ENCODE data around the gene PPP2R5A. TPM values are rescaled to one million over a fixed set of nuclear protein-coding genes. Genes with fewer than 3 reads are reported as not detected.
A peak's percentile ranks its signal among the peaks of the same experiment; 100 is the strongest.

Gene PPP2R5A
- total RNA-seq, 4 donors from 2014 or later, result 32.2 to 68.3 (median 51.8) TPM

- no peaks in the 10 kb centered on the region for H3K27me3 ChIP-seq
- intact Hi-C loops (cut with DNase I; ENCODE audit: low total_unique reads) (no loop called here), in situ Hi-C loops (cut with MboI; ENCODE audit: low pct_ligation_motif_present in 1 of 4, low pct_unique_long_range_greater_than_20kb in 1 of 4, low sequenced_read_pairs in 3 of 4) (no loop called here)
- H3K4me1 ChIP-seq, result peaks cover 0 to 4% (median 0%) of the 10 kb centered on the region in 4 donors
- DNase-seq, result peak; percentile 38
- TF ChIP-seq POLR2AphosphoS5 (IDR thresholded peaks at IDR 0.05), result no peak
- no peak for TF ChIP-seq POLR2A (IDR thresholded peaks at IDR 0.05)
- TF ChIP-seq, protein P1, sequence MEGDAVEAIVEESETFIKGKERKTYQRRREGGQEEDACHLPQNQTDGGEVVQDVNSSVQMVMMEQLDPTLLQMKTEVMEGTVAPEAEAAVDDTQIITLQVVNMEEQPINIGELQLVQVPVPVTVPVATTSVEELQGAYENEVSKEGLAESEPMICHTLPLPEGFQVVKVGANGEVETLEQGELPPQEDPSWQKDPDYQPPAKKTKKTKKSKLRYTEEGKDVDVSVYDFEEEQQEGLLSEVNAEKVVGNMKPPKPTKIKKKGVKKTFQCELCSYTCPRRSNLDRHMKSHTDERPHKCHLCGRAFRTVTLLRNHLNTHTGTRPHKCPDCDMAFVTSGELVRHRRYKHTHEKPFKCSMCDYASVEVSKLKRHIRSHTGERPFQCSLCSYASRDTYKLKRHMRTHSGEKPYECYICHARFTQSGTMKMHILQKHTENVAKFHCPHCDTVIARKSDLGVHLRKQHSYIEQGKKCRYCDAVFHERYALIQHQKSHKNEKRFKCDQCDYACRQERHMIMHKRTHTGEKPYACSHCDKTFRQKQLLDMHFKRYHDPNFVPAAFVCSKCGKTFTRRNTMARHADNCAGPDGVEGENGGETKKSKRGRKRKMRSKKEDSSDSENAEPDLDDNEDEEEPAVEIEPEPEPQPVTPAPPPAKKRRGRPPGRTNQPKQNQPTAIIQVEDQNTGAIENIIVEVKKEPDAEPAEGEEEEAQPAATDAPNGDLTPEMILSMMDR (IDR thresholded peaks at IDR 0.05), result no peak
- no peak for TF ChIP-seq EP300 (IDR thresholded peaks at IDR 0.05; ENCODE audit: low read depth)
- no peak overlapping the region for H3K27ac ChIP-seq
- no peaks in the 10 kb centered on the region for H3K9me3 ChIP-seq
- no peak overlapping the region for H3K4me3 ChIP-seq
- WGBS, 2 donors (ENCODE audit: low coverage in 1 of 2), result 65 to 72% methylated on average over 3 of the region's 3 CpGs
- no peaks in the 10 kb centered on the region for H3K36me3 ChIP-seq
These were observed 13.3 kb upstream of the PPP2R5A start for GRCh38 chr1:212271823-212272485.

DNA sequence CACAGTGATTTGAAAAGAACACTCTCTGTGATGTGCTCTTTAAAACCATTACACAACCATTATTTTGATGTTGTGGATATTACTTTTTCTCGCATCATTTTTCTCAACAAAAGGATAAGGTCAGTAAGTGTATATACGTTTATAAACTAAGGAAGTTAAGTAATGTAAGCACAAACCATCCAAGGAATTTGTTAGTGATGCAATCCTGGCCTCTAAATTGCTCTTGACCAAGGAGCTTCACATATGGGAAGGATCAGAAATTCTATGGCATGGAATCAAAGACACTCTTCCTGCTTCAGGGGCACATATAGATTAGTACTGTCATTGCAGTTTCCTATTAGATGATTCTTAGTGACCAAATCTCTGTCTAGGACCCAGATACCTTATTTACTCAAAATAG lies 3.6 kb upstream of the PPP2R5A start:
- Histone ChIP-seq H3K4me3 (no peak overlapping the region), H3K36me3 (no peaks in the 10 kb centered on the region), H3K27me3 (no peaks in the 10 kb centered on the region), H3K9me3 (no peaks in the 10 kb centered on the region), H3K27ac (no peak overlapping the region), H3K4me1 (peaks cover 0 to 6% (median 5%) of the 10 kb centered on the region in 4 donors)
- DNase-seq, result no peak
- WGBS, 2 donors (ENCODE audit: low coverage in 1 of 2), result 80 to 86% methylated on average over 2 of the region's 2 CpGs
- TF ChIP-seq, protein P1 (IDR thresholded peaks at IDR 0.05), result no peak
- TF ChIP-seq EP300 (IDR thresholded peaks at IDR 0.05; ENCODE audit: low read depth) (no peak), POLR2AphosphoS5 (IDR thresholded peaks at IDR 0.05) (no peak), POLR2A (IDR thresholded peaks at IDR 0.05) (no peak)
- intact Hi-C loops (cut with DNase I; ENCODE audit: low total_unique reads) (no loop called here), in situ Hi-C loops (cut with MboI; ENCODE audit: low pct_ligation_motif_present in 1 of 4, low pct_unique_long_range_greater_than_20kb in 1 of 4, low sequenced_read_pairs in 3 of 4) (no loop called here)

DNA sequence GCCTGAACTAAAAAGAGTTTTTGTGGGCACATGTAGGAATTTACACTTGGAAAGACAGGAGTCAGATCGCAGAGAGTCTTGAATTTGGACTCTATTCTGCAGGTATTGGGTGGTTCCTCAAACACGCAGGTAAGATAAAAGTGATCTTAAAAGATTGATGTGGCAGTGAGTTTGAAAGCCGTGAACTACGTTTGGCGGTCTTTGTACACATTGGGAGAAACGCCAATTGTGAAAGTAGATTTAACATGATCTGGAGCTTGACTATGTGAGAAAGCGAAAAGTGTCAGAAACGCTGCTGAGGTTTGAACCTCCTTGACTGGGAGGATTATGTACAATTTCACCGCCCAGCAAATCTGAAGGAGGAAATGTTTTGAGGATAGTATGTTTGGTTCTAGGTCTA lies 1.5 kb upstream of the PPP2R5A start:
- intact Hi-C loops (cut with DNase I; ENCODE audit: low total_unique reads), result no loop called here
- no peak for TF ChIP-seq POLR2AphosphoS5 (IDR thresholded peaks at IDR 0.05)
- no peak for TF ChIP-seq EP300 (IDR thresholded peaks at IDR 0.05; ENCODE audit: low read depth)
- no peak for TF ChIP-seq POLR2A (IDR thresholded peaks at IDR 0.05)
- TF ChIP-seq, protein P1 (IDR thresholded peaks at IDR 0.05), result no peak
- WGBS, 2 donors (ENCODE audit: low coverage in 1 of 2), result 44 to 53% methylated on average over 8 to 9 of the region's 9 CpGs

DNA sequence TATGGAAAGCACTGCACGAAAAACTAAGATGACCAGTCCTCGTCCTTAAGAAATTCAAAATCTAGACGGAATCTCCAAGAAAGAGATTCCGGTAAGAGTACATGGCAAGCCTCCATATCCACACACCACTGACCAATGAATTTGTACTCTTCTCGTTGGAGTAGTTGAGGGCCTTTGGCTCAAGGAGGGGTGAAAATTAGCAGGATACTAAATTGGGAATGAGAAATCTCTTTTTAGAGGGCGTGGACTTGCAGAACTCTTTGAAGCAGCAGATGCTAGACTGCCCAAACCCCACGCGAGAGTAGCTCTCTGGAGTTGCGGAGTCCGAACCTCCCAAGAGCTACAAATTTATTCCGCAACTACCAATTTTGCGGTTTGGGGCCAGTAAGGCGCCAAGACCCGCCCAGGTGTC lies 872 bp upstream of the PPP2R5A start:
- Histone ChIP-seq H3K27ac (peak overlapping the region; percentile 92 to 100 (median 99)), H3K4me3 (peak overlapping the region; percentile 59 to 83 (median 76)), H3K27me3 (no peaks in the 10 kb centered on the region), H3K4me1 (peaks cover 6 to 31% (median 29%) of the 10 kb centered on the region in 4 donors), H3K36me3 (no peaks in the 10 kb centered on the region), H3K9me3 (no peaks in the 10 kb centered on the region)
- no peak for DNase-seq
- 13 to 42% methylated on average over 5 to 14 of the region's 14 CpGs for WGBS, 2 donors (ENCODE audit: low coverage in 1 of 2)
- intact Hi-C loops (cut with DNase I; ENCODE audit: low total_unique reads) (no loop called here), in situ Hi-C loops (cut with MboI; ENCODE audit: low pct_ligation_motif_present in 1 of 4, low pct_unique_long_range_greater_than_20kb in 1 of 4, low sequenced_read_pairs in 3 of 4) (no loop called here)
- TF ChIP-seq, protein P1 (IDR thresholded peaks at IDR 0.05), result no peak
- TF ChIP-seq POLR2AphosphoS5 (IDR thresholded peaks at IDR 0.05) (no peak), POLR2A (IDR thresholded peaks at IDR 0.05) (no peak), EP300 (IDR thresholded peaks at IDR 0.05; ENCODE audit: low read depth) (no peak)

More for the DNA sequence above, 1.5 kb upstream of the PPP2R5A start:
- peaks cover 4 to 25% (median 23%) of the 10 kb centered on the region in 4 donors for H3K4me1 ChIP-seq
- H3K4me3 ChIP-seq, result peak overlapping the region in 3 of 4 donors; percentile 73 to 83 (median 80)
- no peaks in the 10 kb centered on the region for H3K9me3 ChIP-seq
- no peaks in the 10 kb centered on the region for H3K27me3 ChIP-seq
- in situ Hi-C loops (cut with MboI; ENCODE audit: low pct_ligation_motif_present in 1 of 4, low pct_unique_long_range_greater_than_20kb in 1 of 4, low sequenced_read_pairs in 3 of 4), result no loop called here
- H3K36me3 ChIP-seq, result no peaks in the 10 kb centered on the region
- no peak for DNase-seq
- H3K27ac ChIP-seq, result peak overlapping the region in 3 of 4 donors; percentile 99 to 100 (median 99)
